Measurements from ENCODE around the gene NID1. TPM values are rescaled to one million over a fixed set of nuclear protein-coding genes. Genes with fewer than 3 reads are reported as not detected.

Gene NID1
- total RNA-seq, 1 experiment from 2014 or later = 11.1 TPM

DNA sequence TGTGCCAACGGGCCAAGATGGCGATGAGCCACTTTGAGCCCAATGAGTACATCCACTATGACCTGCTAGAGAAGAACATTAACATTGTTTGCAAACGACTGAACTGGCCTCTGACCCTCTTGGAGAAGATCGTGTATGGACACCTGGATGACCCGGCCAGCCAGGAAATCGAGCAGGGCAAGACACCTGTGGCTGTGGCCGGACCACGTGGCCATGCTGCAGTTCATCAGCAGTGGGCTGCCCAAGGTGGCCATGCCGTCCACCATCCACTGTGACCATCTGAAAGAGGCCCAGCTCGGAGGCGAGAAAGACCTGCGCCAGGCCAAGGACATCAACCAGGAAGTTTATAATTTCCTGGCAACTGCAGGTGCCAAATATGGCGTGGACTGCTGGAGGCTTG is 45.2 kb upstream of the NID1 start:
- BruUV-seq (replicated peaks) = no TSS peak
- Histone ChIP-seq H3K27ac (ENCODE audit: low read length) (no peak overlapping the region), H3K36me3 (ENCODE audit: low read depth, low read length) (no peaks in the 10 kb centered on the region), H3K79me2 (ENCODE audit: low read length) (no peaks in the 10 kb centered on the region), H3K9ac (ENCODE audit: low read length) (no peak overlapping the region), H2AFZ (ENCODE audit: low read length) (no peak overlapping the region), H4K20me1 (ENCODE audit: low read length) (no peaks in the 10 kb centered on the region), H3F3A (ENCODE audit: low read length, unreplicated experiment) (no peaks in the 10 kb centered on the region), H3K9me2 (replicated peaks; ENCODE audit: low read length) (no peaks in the 10 kb centered on the region), H3K4me2 (ENCODE audit: low read length) (no peak overlapping the region), H3K9me3 (ENCODE audit: low read length) (no peaks in the 10 kb centered on the region), H3K4me3 (ENCODE audit: low read length) (no peak overlapping the region), H3K4me1 (ENCODE audit: insufficient read depth, low read length) (no peaks in the 10 kb centered on the region), H3K27me3 (ENCODE audit: low read length) (no peaks in the 10 kb centered on the region)
- TF ChIP-seq, protein P1, sequence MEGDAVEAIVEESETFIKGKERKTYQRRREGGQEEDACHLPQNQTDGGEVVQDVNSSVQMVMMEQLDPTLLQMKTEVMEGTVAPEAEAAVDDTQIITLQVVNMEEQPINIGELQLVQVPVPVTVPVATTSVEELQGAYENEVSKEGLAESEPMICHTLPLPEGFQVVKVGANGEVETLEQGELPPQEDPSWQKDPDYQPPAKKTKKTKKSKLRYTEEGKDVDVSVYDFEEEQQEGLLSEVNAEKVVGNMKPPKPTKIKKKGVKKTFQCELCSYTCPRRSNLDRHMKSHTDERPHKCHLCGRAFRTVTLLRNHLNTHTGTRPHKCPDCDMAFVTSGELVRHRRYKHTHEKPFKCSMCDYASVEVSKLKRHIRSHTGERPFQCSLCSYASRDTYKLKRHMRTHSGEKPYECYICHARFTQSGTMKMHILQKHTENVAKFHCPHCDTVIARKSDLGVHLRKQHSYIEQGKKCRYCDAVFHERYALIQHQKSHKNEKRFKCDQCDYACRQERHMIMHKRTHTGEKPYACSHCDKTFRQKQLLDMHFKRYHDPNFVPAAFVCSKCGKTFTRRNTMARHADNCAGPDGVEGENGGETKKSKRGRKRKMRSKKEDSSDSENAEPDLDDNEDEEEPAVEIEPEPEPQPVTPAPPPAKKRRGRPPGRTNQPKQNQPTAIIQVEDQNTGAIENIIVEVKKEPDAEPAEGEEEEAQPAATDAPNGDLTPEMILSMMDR (conservative IDR thresholded peaks at IDR 0.05; ENCODE audit: low read depth, low read length) = no peak
- no peak for TF ChIP-seq EZH2 (IDR thresholded peaks at IDR 0.05; ENCODE audit: low read length, unreplicated experiment)
- no peak for TF ChIP-seq EZH2phosphoT487 (IDR thresholded peaks at IDR 0.05; ENCODE audit: borderline replicate concordance, low read length)
- ChIA-PET CTCF (no interaction called here), POLR2A (ENCODE audit: unreplicated experiment) (no interaction called here)
- no peak for ATAC-seq
- intact Hi-C loops (cut with micrococcal nuclease) = no loop called here
- no peak for DNase-seq

DNA sequence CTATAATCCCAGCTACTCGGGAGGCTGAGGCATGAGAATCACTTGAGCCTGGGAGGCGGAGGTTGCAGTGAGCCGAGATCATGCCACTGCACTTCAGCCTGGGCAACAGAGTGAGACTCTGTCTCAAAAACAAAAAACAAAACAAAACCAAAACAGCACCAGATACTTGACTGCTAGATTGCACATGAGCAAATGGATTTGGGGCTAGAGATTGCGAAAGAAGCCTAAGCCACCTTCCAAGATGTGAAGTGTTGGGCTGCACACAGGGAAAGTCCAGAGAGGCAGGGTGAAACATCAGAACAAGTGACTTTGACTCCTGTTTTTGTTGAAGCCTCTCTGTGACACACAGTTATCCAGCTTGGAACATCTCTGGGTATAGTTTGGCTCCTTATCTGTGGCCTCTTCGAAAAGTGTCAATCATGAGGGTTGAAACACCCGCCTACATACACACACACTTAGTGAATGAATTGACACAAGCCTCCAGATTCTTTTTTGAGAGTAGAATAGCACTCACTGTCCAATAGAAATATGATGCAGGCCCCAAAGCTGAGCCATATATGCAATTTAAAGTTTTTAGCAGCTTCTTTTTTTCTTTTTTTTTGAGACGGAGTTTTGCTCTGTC is 43.2 kb upstream of the NID1 start:
- no peak overlapping the region for H3K4me2 ChIP-seq (ENCODE audit: low read length)
- CTCF ChIA-PET = interaction anchor here (0.9 kb wide), 1 partner anchor 409 kb away, joined by 3 read pairs; no protein-coding TSS in a partner anchor
- no peak overlapping the region for H3K4me3 ChIP-seq (ENCODE audit: low read length)
- no peak overlapping the region for H2AFZ ChIP-seq (ENCODE audit: low read length)
- TF ChIP-seq, protein P1 (conservative IDR thresholded peaks at IDR 0.05; ENCODE audit: low read depth, low read length) = no peak
- no peaks in the 10 kb centered on the region for H4K20me1 ChIP-seq (ENCODE audit: low read length)
- no peak for DNase-seq
- POLR2A ChIA-PET (ENCODE audit: unreplicated experiment) = no interaction called here
- no peak overlapping the region for H3K9ac ChIP-seq (ENCODE audit: low read length)
- H3K9me3 ChIP-seq (ENCODE audit: low read length) = no peaks in the 10 kb centered on the region
- H3F3A ChIP-seq (ENCODE audit: low read length, unreplicated experiment) = no peaks in the 10 kb centered on the region
- H3K36me3 ChIP-seq (ENCODE audit: low read depth, low read length) = no peaks in the 10 kb centered on the region
- no peaks in the 10 kb centered on the region for H3K27me3 ChIP-seq (ENCODE audit: low read length)
- no peaks in the 10 kb centered on the region for H3K4me1 ChIP-seq (ENCODE audit: insufficient read depth, low read length)
- no peak overlapping the region for H3K27ac ChIP-seq (ENCODE audit: low read length)
- intact Hi-C loops (cut with micrococcal nuclease) = loop anchor here (2.0 kb wide), 1 partner anchor 177 kb away; no protein-coding TSS in a partner anchor
- H3K9me2 ChIP-seq (replicated peaks; ENCODE audit: low read length) = no peaks in the 10 kb centered on the region
- no peak for ATAC-seq
- no TSS peak for BruUV-seq (replicated peaks)
- H3K79me2 ChIP-seq (ENCODE audit: low read length) = no peaks in the 10 kb centered on the region

DNA sequence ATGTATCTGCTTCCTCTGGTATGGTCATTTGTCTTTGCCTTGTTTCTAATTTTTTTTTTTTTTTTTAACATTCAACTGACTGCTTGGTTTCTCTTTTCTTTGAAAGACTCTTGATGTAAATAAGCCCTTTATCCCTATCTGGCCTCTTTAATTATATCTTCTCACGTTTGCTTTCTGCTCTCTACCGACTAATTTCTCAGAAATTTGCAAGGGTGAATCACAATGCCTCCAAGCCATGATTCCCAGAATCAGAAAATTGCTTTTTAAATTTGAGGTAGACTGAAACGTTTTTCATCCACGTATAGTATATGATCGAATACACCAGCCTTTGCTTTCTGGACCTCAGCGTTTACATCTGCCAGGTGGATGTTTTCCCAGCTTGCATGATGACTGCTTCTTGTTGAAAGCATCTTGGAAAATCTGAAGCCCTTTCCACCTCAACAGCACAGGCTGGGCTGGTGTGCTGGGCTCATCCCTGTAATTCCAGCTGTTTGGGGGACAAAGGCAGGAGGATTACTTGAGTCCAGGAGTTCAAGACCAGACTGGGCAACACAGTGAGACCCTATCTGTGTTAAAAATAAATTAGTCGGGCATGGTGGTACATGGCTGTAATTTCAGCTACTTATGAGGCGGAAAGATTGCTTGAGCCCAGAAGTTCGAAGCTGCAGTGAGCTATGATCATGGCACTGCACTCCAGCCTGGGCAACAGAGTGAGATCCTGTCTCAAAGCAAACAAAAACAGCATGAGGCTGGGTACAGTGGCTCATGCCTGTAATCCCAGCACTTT is 42.4 kb upstream of the NID1 start:
- H3F3A ChIP-seq (ENCODE audit: low read length, unreplicated experiment) = no peaks in the 10 kb centered on the region
- H3K9me2 ChIP-seq (replicated peaks; ENCODE audit: low read length) = no peaks in the 10 kb centered on the region
- ATAC-seq (no peak), DNase-seq (no peak)
- H4K20me1 ChIP-seq (ENCODE audit: low read length) = no peaks in the 10 kb centered on the region
- H3K27me3 ChIP-seq (ENCODE audit: low read length) = no peaks in the 10 kb centered on the region
- no peak overlapping the region for H3K4me3 ChIP-seq (ENCODE audit: low read length)
- no peaks in the 10 kb centered on the region for H3K4me1 ChIP-seq (ENCODE audit: insufficient read depth, low read length)
- H3K4me2 ChIP-seq (ENCODE audit: low read length) = no peak overlapping the region
- no peak overlapping the region for H3K9ac ChIP-seq (ENCODE audit: low read length)
- ChIA-PET POLR2A (ENCODE audit: unreplicated experiment) (no interaction called here), CTCF (interaction anchor here (0.6 to 0.9 kb wide), 2 partner anchors 410 to 1674 kb away, joined by 3 to 6 read pairs; no protein-coding TSS in a partner anchor)
- BruUV-seq (replicated peaks) = no TSS peak
- no peaks in the 10 kb centered on the region for H3K79me2 ChIP-seq (ENCODE audit: low read length)
- no peak overlapping the region for H3K27ac ChIP-seq (ENCODE audit: low read length)
- no peaks in the 10 kb centered on the region for H3K36me3 ChIP-seq (ENCODE audit: low read depth, low read length)
- H3K9me3 ChIP-seq (ENCODE audit: low read length) = no peaks in the 10 kb centered on the region
- intact Hi-C loops (cut with micrococcal nuclease) = no loop called here
- TF ChIP-seq EZH2phosphoT487 (IDR thresholded peaks at IDR 0.05; ENCODE audit: borderline replicate concordance, low read length) (no peak), EZH2 (IDR thresholded peaks at IDR 0.05; ENCODE audit: low read length, unreplicated experiment) (no peak)
- TF ChIP-seq, protein P1 (conservative IDR thresholded peaks at IDR 0.05; ENCODE audit: low read depth, low read length) = no peak
- no peak overlapping the region for H2AFZ ChIP-seq (ENCODE audit: low read length)
